GM21529 (cell line): Measurements from ENCODE around the gene FNDC5.

Experiments
- ATAC-seq: cut with Tn5 transposase; IDR thresholded peaks from one replicate; pipeline ENCODE4 v1.9.1; 2021; ENCODE audit not compliant: unreplicated experiment

Gene FNDC5

DNA sequence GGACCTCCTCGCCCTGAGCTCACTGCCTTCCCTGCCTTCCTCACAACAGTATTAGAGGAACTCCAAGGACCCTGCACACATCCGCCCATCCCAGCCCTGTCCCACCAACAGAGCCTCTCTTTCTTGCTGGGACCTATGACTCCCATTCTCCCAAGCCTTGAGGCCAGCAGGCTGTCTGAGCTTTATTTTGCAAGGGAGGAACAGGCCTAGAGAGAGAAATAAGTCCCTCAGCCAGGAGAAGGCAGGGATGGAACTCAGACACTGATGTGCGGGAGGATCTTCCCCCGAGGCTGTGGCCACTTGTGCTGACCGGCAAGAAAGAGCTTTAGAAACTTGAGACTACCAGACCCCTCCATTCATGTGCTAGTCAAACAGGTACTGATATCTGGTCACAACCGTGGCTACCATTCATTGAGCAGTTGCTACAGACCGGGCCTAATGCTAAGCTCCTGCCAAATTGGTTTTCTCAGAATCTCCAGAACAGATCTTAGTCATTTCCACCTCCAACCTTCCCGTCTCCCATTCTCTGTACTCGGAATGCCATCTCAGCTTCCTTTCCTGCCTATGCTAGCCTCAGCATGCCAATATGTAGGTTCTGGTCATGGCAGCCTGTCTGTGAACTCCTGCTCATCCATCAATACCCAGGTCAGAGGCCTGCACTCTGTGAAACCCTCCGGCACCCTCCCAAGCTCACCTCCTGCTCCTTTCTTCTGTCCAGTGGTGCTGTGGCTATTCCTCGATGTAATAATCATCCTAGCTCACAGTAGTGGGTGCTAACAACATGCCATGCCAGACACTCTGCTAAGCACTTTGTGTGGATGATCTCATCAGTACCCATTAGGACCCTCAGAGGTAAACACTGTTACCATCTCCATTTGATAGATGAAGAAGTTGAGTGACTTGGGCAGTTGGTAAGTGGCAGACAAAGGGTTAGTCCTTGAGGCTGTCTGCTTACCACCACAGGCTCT is 26.7 kb upstream of the FNDC5 start:
- ATAC-seq, result no peak

DNA sequence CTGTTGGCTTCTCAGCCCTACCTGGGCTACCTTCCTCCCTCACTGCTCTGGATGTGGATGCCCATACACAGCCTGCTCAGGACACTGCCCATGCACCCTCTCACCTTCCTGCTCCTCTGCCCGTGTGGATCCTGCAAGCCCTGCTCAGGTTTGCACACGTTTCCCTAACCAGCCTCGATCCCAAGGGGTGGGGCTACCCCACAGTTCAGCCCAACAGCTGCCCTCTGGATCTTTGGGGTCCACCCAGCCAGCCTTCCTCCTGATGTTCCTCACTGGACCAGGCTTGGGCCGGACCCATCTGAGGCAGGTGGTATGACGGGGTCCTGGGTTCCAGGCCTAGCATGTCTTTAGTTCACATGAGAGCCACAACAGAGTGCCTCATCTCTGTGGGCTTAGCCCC is 25.7 kb upstream of the FNDC5 start:
- ATAC-seq, result no peak

DNA sequence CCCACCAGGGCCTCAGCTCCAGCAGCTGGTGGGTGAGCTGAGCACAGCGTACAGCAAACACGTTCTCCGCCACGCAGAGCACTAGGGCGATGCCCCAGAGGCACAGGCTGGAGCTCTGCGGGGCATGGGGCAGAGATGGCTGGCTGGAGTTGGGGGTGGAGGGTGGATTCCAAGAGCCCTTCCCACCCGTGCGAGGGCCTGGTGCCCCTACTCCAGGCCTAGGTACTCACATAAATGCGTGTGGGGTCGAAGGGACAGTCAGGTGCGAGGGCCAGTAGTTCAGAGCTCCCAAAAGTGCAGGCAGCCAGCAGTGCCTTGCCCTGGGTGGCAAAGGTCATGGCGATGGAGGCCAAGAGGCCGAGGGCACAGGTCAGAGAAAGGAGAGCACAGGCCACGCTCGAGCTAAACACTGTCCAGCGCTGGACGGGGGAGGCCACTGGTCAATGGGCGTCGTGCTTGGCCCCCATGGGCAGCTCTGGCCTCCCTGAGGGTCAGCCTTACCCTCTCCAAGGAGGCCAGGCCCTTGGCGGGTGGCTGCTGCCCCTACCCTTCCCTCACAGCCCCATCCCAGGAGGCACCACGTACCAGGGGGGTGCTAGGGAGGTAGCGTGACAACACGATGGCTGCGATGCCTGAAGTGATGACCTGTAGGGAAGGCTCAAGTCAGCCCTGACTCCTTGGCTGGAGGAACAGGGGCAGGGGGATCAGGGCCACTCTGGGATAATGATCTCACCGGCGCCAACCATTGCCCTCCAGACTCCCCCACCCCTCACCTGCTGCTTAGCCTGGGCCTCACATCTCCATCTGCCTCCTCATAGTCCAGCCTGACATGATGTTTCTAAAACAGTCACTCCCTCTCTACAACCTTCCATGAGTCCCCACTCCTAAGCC is 24.9 kb upstream of the FNDC5 start:
- no peak for ATAC-seq

DNA sequence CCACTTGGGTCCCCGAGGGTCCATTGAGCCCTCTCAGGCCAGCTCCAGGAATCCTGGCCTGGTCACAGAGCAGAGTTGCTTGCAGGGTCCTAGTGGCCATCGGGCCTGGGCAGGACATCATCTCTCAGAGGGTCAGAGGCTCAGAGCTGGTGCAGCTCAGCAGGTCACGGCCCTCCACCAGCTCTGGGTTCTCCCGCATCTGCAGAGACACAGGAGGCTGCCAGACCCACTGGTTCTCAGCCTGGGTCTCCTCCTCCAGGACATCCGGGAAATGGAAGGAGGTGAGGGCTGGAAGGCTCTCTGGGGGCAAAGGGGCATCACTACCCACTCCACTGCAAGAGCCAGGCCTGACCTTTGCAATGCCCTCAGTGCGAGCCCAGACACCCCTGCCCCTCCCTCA is 24.0 kb upstream of the FNDC5 start:
- no peak for ATAC-seq

DNA sequence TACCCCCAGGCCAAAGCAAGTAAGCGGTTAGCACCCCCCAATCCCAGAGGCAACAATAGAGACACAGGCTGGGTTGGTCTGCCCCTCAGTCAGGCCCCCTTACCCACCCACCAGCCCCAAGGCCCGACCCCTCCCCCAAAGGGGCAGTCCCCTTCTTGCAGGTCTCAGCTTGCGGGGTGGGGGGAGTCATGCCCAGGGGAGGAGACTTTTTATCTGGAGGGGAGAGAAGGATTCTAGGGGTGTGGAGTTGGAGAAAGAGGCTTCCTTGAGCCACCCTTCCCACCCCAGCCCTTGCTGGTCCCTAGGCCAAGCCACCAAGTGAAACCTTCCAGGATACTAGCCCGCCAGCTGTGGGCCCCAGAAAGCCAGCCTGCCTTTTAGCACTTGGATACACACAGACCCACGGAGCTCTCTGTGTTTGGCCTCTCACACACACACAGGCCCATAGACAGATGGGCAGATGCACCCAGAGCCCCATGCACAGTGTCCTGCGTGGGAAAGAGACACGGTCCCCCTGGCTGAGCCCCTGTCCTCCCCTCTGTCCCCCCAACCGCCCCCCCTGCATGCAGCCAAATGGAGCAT is 23.4 kb upstream of the FNDC5 start:
- no peak for ATAC-seq

DNA sequence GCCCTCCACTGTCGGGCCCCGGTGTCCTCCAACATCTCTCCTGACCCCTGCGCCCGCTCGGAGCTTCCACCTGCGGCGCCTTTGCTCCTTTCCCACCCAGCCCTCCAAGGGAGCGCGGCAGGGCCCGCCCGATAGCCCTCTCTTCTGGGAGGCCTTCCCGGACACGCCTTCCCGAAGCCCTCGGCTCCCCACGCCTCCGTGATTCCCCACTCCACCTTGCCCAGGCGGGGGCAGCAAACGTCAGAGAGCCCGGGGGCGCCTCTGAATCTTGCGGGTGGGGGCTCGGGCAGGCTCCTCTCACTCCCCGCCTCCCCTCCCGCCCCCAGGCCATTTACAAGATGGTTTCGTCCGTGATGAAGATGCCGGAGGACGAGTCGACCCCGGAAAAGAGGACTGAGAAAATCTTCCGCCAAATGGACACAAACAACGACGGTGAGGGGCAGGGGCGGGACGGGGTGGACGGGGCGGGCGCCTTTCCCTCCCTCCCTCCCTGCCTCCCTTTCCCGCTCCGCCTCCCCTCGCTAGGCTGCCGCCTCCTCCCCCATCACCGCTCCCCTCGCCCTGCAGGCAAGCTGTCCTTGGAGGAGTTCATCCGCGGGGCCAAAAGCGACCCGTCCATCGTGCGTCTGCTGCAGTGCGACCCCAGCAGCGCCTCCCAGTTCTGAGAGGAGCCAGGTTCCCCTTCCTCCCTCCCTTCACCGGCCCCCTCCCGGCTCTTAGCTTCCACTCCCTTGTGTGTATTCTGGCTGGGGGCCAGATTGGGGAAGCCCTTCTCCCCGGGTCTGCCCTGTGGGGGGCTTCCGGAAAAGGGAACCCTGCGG is 22.7 kb upstream of the FNDC5 start:
- no peak for ATAC-seq

DNA sequence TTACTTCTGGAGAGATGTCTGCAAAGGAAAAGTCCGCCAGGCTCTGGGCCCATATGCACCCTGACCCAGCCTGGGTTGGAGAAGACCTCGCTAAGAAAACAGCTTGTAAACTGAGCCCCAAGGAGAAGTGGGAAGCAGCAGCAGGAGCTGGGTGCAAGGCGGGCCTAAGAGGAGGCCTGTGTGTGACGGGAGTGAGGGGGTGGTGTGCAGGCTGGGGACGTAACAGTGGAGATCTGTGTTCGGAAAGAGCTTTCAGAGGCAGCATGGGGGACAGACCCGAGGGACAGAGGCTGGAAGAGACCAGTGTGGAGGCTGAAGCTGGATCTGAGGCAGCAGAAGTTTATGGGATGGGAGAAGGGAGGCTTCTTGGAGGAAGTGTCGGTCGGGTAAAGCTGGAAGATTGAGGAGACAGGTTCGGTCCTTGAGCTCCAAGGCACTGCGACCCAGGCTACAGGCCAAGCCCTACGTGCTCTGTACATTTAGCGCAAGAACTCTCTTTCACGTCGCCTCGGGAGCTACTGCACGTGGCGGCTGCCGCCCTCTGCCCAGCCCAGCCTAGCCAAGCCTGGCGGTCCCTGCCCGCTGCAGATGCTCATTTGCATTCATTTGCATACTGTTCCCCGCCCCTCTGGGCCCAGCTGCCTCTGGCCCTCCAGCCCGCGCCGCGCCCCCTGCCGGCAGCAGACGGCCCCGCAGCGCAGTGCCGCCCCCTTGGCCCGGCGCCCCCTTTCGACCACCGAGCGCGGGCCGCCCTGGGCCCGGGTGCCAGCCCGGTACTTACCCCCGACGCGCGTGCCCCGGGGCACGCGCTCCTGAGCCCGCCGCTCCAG is 21.9 kb upstream of the FNDC5 start:
- ATAC-seq, result no peak

DNA sequence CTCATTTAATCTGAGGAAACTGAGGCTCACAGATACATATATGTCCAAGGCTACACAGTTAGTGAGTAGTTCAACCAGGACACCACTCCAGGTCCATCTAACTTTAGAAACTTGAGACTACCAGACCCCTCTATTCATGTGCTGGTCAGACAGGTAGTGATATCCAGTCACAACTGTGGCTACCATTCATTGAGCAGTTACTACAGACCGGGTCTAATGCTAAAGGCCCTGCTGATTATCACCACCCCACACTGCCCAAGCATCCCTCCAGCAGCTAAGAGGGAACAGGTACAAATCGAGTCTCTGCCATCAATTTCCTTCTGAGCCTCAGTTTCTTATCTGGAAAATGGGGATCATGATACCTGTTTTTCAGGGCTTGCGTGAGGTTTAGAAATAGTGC is 20.9 kb upstream of the FNDC5 start:
- ATAC-seq, result no peak

DNA sequence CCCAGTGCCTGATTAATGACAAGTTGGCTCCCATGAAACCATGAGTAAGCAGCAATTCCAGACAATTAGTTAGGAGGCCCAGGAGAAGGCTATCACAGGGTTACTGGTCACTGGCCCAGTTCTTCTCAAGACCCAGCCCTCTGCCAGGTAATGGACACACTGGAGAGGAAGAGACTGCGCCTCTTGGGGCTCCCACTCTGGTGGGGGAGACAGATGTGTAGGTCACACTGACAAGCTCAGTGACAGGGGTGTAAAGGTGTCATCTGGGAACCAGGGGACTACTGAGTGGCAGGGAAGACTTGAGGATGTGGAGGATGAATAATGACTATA is 20.5 kb upstream of the FNDC5 start:
- no peak for ATAC-seq

DNA sequence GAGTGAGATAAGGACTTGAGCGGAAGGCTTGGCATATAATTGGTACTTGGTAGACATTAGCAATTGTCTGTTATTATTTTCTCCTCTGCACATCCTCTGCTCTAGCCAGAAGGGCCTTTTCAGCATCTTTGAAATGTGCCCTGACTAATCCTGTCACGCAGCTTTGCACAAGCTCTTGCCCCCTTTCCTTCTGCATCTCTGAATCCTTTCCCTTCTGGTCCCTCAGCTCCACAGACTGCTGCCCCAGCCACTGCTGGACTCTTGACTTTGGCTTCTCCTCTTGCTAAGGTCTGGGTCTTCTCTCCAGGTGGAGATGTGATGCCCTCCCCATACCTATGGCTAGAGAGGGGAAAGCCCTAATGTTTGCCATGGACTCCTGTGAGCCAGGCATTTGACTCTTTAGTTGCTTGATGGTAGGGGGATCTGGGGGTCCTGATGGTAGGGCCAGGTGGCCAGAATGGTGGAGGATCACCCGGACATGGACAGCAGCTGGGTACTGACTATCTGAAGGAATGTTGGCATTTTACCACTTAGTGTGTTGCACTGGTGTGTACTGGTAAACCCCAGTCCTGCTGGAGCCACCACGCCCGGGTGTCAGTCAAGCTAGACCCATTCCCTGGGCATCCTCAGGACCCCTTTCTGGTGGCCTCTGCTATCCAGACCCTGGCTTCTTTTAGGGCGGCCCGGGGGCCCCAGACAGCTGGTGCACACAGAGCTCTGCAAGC is 20.0 kb upstream of the FNDC5 start:
- ATAC-seq, result no peak

DNA sequence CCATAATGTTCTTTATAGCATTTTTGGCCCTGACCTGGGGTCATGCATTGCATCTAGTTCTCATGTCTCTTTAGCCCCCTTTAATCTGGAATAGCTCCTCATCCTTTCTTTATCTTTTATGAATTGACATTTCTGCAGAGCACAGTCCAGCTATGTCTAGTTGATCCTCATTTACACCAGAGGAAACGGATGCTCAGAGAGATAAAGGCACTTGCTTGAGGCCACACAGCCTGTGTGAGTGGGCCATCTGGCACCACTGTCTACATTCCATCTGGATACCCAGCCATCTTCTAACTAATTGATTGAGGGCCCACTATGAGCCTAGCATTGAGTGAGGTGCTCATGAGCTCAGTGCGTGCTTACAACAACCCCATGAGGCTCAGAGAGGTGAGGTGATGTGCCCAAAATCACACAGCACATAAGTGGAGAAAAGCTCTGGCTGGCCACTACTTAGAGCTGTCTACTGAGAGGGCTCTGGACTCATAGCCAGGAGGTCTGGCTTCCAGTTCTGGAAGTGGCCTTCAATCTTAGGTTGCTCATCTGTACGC is 19.1 kb upstream of the FNDC5 start:
- no peak for ATAC-seq

DNA sequence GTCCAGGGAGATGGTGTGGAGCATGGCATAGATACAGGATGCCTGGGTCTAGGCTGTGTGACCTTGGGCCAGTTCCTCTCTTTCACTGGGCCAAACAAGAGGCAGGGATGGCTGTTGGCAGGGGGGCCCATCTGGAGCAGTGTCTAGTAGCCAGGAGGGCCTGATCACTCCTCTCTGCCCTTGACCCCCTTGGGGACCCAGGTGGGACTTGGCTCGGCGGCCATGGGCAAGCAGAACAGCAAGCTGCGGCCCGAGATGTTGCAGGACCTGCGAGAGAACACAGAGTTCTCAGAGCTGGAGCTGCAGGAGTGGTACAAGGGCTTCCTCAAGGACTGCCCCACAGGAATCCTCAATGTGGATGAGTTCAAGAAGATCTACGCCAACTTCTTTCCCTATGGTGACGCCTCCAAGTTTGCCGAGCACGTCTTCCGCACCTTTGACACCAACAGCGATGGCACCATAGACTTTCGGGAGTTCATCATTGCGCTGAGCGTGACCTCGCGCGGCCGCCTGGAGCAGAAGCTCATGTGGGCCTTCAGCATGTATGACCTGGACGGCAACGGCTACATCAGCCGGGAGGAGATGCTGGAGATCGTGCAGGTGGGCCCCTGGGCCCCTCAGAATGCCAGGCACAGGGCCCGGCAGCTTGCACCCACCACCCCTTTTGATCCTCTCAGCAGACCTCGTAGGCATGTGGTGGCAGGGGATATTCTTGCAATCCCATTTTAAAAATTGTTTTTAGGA is 18.1 kb upstream of the FNDC5 start:
- ATAC-seq, result no peak

DNA sequence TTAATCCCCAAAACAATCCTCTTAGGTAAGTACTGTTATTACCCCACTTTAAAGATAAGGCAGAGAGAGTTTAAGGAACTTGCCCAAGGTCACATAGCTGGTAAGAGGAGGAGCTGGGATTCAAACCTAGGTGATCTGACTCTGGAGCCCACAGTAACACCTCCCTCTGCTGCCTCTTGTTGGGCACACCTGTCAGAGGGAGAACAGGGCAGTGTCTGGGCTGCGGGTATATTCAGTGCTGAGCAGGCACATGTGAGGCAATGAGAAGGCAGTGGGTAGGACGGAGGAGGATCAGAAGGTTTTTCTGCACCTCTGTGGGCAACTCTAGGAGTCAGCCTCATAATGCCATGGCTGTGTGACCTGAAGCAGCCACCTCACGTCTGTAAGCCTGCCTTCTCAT is 17.4 kb upstream of the FNDC5 start:
- no peak for ATAC-seq

DNA sequence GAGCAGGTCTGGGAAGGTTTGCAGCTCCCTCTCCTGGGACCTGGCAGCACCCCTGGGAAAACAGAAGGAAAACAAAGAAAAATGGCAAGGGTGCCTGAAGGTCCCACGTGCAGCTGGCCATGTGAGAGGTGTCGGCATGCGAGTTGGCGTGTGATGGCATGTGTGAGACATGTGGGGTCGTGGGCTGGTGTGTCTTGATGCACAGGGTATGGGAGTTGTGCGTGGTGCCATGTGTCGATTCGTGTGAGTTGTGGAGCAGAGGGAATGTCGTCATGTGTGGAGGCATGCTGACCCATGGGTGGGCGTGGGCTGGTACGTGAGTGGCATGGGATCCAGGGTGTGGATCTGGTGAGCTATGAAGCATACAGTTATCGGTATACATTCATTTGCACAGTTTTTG is 16.9 kb upstream of the FNDC5 start:
- no peak for ATAC-seq

DNA sequence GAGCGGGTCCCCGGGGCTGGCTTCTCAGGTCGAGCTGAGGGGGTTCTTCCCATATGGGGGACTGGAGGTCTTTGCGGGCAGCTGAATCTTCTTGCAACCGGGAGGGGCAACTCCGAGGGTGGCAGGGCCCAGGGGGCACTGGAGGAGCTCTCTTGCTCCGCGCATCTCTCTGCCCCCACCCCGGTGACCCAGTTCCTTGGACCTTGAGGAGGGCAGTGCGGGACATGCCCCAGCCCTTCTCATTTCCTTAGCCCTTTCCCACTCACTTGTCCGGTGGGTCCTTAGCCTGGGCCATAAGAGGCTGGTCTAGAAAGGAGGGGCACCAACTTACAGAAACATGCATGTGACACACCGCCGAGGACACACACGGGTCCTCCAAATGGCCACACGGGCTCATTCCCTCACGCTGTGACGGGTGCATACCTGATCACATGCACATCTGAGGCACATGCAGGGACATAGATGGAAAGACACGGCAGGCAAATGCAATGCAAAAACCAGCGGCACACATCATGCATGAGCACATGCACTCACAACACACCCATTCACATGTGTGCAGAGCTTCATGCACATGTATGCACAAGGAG is 16.2 kb upstream of the FNDC5 start:
- no peak for ATAC-seq

DNA sequence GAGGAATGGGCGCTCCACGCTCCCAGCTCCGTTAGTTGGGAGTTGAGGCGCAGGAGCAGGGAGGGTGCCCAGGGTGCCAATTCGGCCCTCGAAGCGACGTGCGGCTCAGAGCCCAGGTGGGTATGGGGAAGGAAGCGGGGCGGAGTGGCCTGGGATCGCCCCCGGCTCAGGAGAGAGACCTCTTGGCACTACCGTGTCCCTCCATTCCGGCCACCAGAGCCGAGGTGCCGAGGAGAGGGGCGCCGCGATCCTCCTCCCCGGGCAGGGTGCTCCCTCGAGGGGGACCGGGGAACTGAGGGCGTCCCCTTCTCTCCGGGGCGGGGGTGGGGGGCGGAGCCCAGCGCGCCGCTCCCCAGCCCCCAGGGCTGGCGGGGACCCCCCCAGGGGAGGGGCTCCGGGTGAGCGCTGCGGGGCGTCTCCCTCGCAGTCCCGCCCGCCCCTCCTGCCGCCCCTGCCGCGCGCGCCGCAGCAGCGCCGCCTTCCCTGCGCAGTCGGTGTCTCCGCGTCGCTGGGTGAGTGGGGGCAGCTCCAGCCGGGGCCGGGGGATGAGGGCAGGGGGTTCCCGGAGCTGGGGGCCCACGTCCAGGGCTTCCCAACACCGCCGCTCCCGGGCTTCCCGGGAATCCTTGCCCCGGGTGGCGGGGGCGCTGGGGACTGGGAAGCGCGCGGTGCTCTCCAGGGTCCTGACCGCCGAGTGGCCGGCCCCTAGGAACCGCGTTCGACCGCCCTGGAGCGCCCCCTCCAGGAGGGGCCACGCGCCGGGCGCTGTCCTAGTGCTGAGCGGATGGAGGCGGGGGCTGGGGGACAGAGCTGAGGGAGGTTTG is 15.5 kb upstream of the FNDC5 start, which contains the start of gene HPCA:
Gene HPCA, plus strand, starts transcription at position 488 of the 824 bp plus-strand sequence. CDS start 2,408 bp downstream, outside the sequence.
- no peak for ATAC-seq

DNA sequence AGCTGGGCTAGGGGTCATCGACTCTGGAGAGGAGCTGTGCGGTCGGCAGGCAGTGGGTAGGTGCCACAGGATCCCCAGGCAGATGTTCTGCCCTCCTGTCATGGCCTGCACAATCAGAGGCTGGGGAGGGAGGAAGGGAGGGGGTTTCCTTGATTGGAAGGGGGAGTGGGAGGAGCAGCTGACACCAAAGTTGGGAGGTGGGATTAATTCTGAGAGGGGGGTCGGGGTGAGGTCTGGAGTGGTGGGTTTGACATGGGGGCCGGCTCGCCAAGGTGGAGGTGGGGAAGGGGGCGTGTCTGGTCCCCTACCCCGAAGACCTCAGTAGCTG is 14.9 kb upstream of the FNDC5 start:
- ATAC-seq, result no peak
